Vagina (tissue), 2 donors: ENCODE data around the gene IYD.

ENCODE experiments used
- CTCF ChIP-seq, 3 experiments: fragments of 450-650 bp in 2 of 3; fragments of 200-600 bp in 1 of 3; sonication (generic) in 1 of 3; IDR thresholded peaks; one replicate each; pipeline ENCODE4 v1.5.1; 2017 to 2019; ENCODE audit warnings: antibody characterized with exemption in 3 of 3, mild to moderate bottlenecking in 2 of 3, moderate library complexity in 2 of 3
- POLR2A ChIP-seq, 2 donors: fragments of 450-650 bp; IDR thresholded peaks; one replicate each; pipeline ENCODE4 v1.6.1; 2017; ENCODE audit warnings: antibody characterized with exemption in 2 of 2, mild to moderate bottlenecking in 2 of 2, moderate library complexity in 2 of 2
- POLR2AphosphoS5 ChIP-seq, 2 donors: sonication (generic); formaldehyde crosslinking; IDR thresholded peaks; one replicate each; pipeline ENCODE4 v1.9.0; 2017; ENCODE audit warnings: antibody characterized with exemption in 2 of 2, mild to moderate bottlenecking in 2 of 2, low read depth in 1 of 2; ENCODE audit not compliant: insufficient read depth in 1 of 2

- no peak for TF ChIP-seq POLR2AphosphoS5 (IDR thresholded peaks at IDR 0.05; ENCODE audit: insufficient read depth in 1 of 2, low read depth in 1 of 2)
- no peak for TF ChIP-seq POLR2A (IDR thresholded peaks at IDR 0.05)
- TF ChIP-seq CTCF (IDR thresholded peaks at IDR 0.05), result no peak
Observed at GRCh38 chr6:150332939-150333584, 35.8 kb upstream of the IYD start.
